GM19025 (cell line): ENCODE results near the gene MUCL3.
"Not testable (repeated sequence)": the region's sequence is repeated elsewhere in the genome, so short reads cannot be mapped to it uniquely, and the experiment has no call there.

Experiments
- ATAC-seq: cut with Tn5 transposase; IDR thresholded peaks from one replicate; pipeline ENCODE4 v1.9.1; 2021; ENCODE audit warnings: mild to moderate bottlenecking, low read depth, moderate library complexity; ENCODE audit not compliant: unreplicated experiment

The MUCL3 gene

GRCh38 chr6:30939473-30939872, 1.3 kb upstream of the MUCL3 start:
- no peak for ATAC-seq

- ATAC-seq: no peak
These were observed 1.7 kb downstream of the MUCL3 start for GRCh38 chr6:30942338-30943060.

GRCh38 chr6:30944051-30944450, 3.3 kb downstream of the MUCL3 start:
- no peak for ATAC-seq

GRCh38 chr6:30945281-30945680, 4.5 kb downstream of the MUCL3 start:
- ATAC-seq: no peak

- no peak for ATAC-seq
These were observed 6.5 kb downstream of the MUCL3 start for GRCh38 chr6:30947231-30947630.

GRCh38 chr6:30948811-30949210, 8.0 kb downstream of the MUCL3 start:
- ATAC-seq: no peak

- ATAC-seq: no peak
These were observed 11.2 kb downstream of the MUCL3 start for GRCh38 chr6:30951907-30952469.

- no peak for ATAC-seq
These were observed 14.0 kb downstream of the MUCL3 start for GRCh38 chr6:30954631-30955366.

GRCh38 chr6:30955367-30956042, 14.7 kb downstream of the MUCL3 start:
- ATAC-seq: peak; percentile 46

GRCh38 chr6:30957716-30958115, 16.9 kb downstream of the MUCL3 start:
- no peak for ATAC-seq

GRCh38 chr6:30960907-30961673, 20.3 kb downstream of the MUCL3 start:
- ATAC-seq: no peak

GRCh38 chr6:30962716-30963115, 21.9 kb downstream of the MUCL3 start:
- ATAC-seq: no peak

- no peak for ATAC-seq
These were observed 22.9 kb downstream of the MUCL3 start for GRCh38 chr6:30963641-30964040.

GRCh38 chr6:30964075-30964474, 23.3 kb downstream of the MUCL3 start:
- no peak for ATAC-seq

GRCh38 chr6:30965140-30965601, 24.4 kb downstream of the MUCL3 start:
- ATAC-seq: no peak

GRCh38 chr6:30966154-30966553, 25.4 kb downstream of the MUCL3 start:
- no peak for ATAC-seq

- not testable (repeated sequence) for ATAC-seq
These were observed 28.4 kb downstream of the MUCL3 start for GRCh38 chr6:30969171-30969570.

GRCh38 chr6:30970946-30971345, 30.2 kb downstream of the MUCL3 start:
- ATAC-seq: no peak

- ATAC-seq: no peak
These were observed 32.0 kb downstream of the MUCL3 start for GRCh38 chr6:30972816-30973215.

- no peak for ATAC-seq
These were observed 33.9 kb downstream of the MUCL3 start for GRCh38 chr6:30974490-30975252.
